ENCODE data around the gene CD300A.

Gene CD300A

GRCh38 chr17:74433421-74434121, 32.9 kb upstream of the CD300A start:
- DNase-seq (ENCODE audit: low read depth in 1 of 2, low spot score in 1 of 2) = no peak
- Histone ChIP-seq H3K27me3 (ENCODE audit: insufficient read depth, poor library complexity, severe bottlenecking) (peaks cover 19% of the 10 kb centered on the region), H3K27ac (replicated peaks) (no peak overlapping the region), H3K4me3 (replicated peaks; ENCODE audit: insufficient read depth, low read length) (no peak overlapping the region)
- TF ChIP-seq GABPA (IDR thresholded peaks at IDR 0.05; ENCODE audit: low read depth) (no peak), SPI1 (IDR thresholded peaks at IDR 0.05; ENCODE audit: borderline replicate concordance, low read depth) (no peak), REST (IDR thresholded peaks at IDR 0.05; ENCODE audit: insufficient replicate concordance, low read depth) (no peak), CTCF (IDR thresholded peaks at IDR 0.05; ENCODE audit: insufficient read depth, low read length) (no peak), POLR2AphosphoS5 (IDR thresholded peaks at IDR 0.05; ENCODE audit: low read depth) (no peak)

GRCh38 chr17:74435775-74436359, 30.6 kb upstream of the CD300A start:
- TF ChIP-seq SPI1 (IDR thresholded peaks at IDR 0.05; ENCODE audit: borderline replicate concordance, low read depth) (no peak), CTCF (IDR thresholded peaks at IDR 0.05; ENCODE audit: insufficient read depth, low read length) (no peak)
- peaks cover 19% of the 10 kb centered on the region for H3K27me3 ChIP-seq (ENCODE audit: insufficient read depth, poor library complexity, severe bottlenecking)
- no peak for DNase-seq (ENCODE audit: low read depth in 1 of 2, low spot score in 1 of 2)
- no peak overlapping the region for H3K4me3 ChIP-seq (replicated peaks; ENCODE audit: insufficient read depth, low read length)
- no peak overlapping the region for H3K27ac ChIP-seq (replicated peaks)

- Histone ChIP-seq H3K4me3 (replicated peaks; ENCODE audit: insufficient read depth, low read length) (no peak overlapping the region), H3K27me3 (ENCODE audit: insufficient read depth, poor library complexity, severe bottlenecking) (peaks cover 5% of the 10 kb centered on the region), H3K27ac (replicated peaks) (no peak overlapping the region)
- no peak for DNase-seq (ENCODE audit: low read depth in 1 of 2, low spot score in 1 of 2)
- TF ChIP-seq SPI1 (IDR thresholded peaks at IDR 0.05; ENCODE audit: borderline replicate concordance, low read depth) (no peak), CTCF (IDR thresholded peaks at IDR 0.05; ENCODE audit: insufficient read depth, low read length) (peak; percentile 90), REST (IDR thresholded peaks at IDR 0.05; ENCODE audit: insufficient replicate concordance, low read depth) (no peak)
Observed at GRCh38 chr17:74437702-74438101, 28.7 kb upstream of the CD300A start.
